IMR-90 (cell line): Measurements from ENCODE around the gene CORO1C. TPM values are rescaled to one million over a fixed set of nuclear protein-coding genes. Genes with fewer than 3 reads are reported as not detected.

Experiments used
- ATAC-seq: fragments of 200-7000 bp; cut with Tn5 transposase; 2 replicates; pipeline ENCODE4 v1.9.1; 2020; ENCODE audit warnings: low read depth, mild to moderate bottlenecking, moderate library complexity
- BruUV-seq: library from RNA; stranded (reverse); fragments of 400-500 nt; replicated peaks from 2 replicates; lab custom pipeline; 2021; lab: Mats Ljungman, UMichigan
- CTCF ChIA-PET: fragments of 300-600 bp; formaldehyde crosslinking; extraction: SDS; loops from one replicate; lab custom pipeline; 2021; ENCODE audit warnings: antibody characterized with exemption; lab: Yijun Ruan, JAX
- POLR2A ChIA-PET: fragments of 300-600 bp; sonication (Branson Sonifier 250); formaldehyde crosslinking; loops from one replicate; lab custom pipeline; 2022; ENCODE audit warnings: antibody characterized with exemption; ENCODE audit not compliant: unreplicated experiment; lab: Charles Lee
- DNase-seq: peaks from one replicate; pipeline ENCODE4 v3.0.0; 2013
- H2AFZ ChIP-seq: replicated peaks from 2 replicates; pipeline ENCODE3; 2013; ENCODE audit warnings: low read length, mild to moderate bottlenecking; ENCODE audit not compliant: poor library complexity
- H2AK5ac ChIP-seq: 2 replicates; pipeline ENCODE4 v1.6.1; 2013; ENCODE audit warnings: low read depth, low read length, inconsistent platforms
- H2AK9ac ChIP-seq: replicated peaks from 2 replicates; pipeline ENCODE3; 2013; ENCODE audit warnings: mild to moderate bottlenecking, low read depth, low read length, moderate library complexity; ENCODE audit not compliant: poor library complexity
- H2BK120ac ChIP-seq: 2 replicates; pipeline ENCODE4 v1.6.1; 2013; ENCODE audit warnings: low read depth, low read length, inconsistent platforms
- H2BK15ac ChIP-seq: 3 replicates; pipeline ENCODE4 v1.6.1; 2013; ENCODE audit warnings: low read depth, low read length, inconsistent platforms
- H2BK20ac ChIP-seq: 2 replicates; pipeline ENCODE4 v1.6.1; 2013; ENCODE audit warnings: low read depth, mild to moderate bottlenecking, inconsistent platforms, low read length, moderate library complexity
- H2BK5ac ChIP-seq: 2 replicates; pipeline ENCODE4 v1.6.1; 2013; ENCODE audit warnings: mild to moderate bottlenecking, low read depth, low read length, inconsistent platforms; ENCODE audit not compliant: poor library complexity, severe bottlenecking
- H3K14ac ChIP-seq: replicated peaks from 2 replicates; pipeline ENCODE4 v1.6.1; 2013; ENCODE audit warnings: low read depth, low read length, inconsistent platforms
- H3K18ac ChIP-seq: 2 replicates; pipeline ENCODE4 v1.6.1; 2013; ENCODE audit warnings: low read depth, low read length, control low read depth
- H3K23ac ChIP-seq: 2 replicates; pipeline ENCODE4 v1.6.1; 2013; ENCODE audit warnings: low read depth, low read length, inconsistent platforms
- H3K27ac ChIP-seq: 2 replicates; pipeline ENCODE4 v1.5.1; 2013; ENCODE audit warnings: mild to moderate bottlenecking, control low read depth, low read length; ENCODE audit not compliant: insufficient read depth
- H3K27me3 ChIP-seq: 2 replicates; pipeline ENCODE4 v1.6.1; 2013; ENCODE audit warnings: low read length; ENCODE audit not compliant: control insufficient read depth, insufficient read depth
- H3K36me3 ChIP-seq: 2 replicates; pipeline ENCODE4 v1.6.1; 2013; ENCODE audit warnings: low read length, mixed read lengths; ENCODE audit not compliant: control insufficient read depth, insufficient read depth
- H3K4ac ChIP-seq: 2 replicates; pipeline ENCODE4 v1.6.1; 2013; ENCODE audit warnings: low read depth, low read length, inconsistent platforms
- H3K4me1 ChIP-seq: 2 replicates; pipeline ENCODE4 v1.6.1; 2013; ENCODE audit warnings: low read length, mixed read lengths; ENCODE audit not compliant: control insufficient read depth, insufficient read depth
- H3K4me2 ChIP-seq: 2 replicates; pipeline ENCODE4 v1.6.1; 2013; ENCODE audit warnings: low read depth, mild to moderate bottlenecking, control low read depth, low read length, moderate library complexity
- H3K4me3 ChIP-seq: 2 replicates; pipeline ENCODE4 v1.5.1; 2013; ENCODE audit warnings: low read depth, mild to moderate bottlenecking, control low read depth, low read length, moderate library complexity; ENCODE audit not compliant: insufficient read depth
- H3K56ac ChIP-seq: 2 replicates; pipeline ENCODE4 v1.6.1; 2013; ENCODE audit warnings: low read length, inconsistent platforms; ENCODE audit not compliant: insufficient read depth; ENCODE audit errors: extremely low read depth
- H3K79me1 ChIP-seq, 2 experiments: 2 replicates each; pipeline ENCODE4 v1.6.1; 2013; ENCODE audit warnings: low read length in 2 of 2, inconsistent platforms in 1 of 2, low read depth in 1 of 2
- H3K9ac ChIP-seq: 2 replicates; pipeline ENCODE4 v1.6.1; 2013; ENCODE audit warnings: low read depth, low read length, control low read depth
- H3K9me1 ChIP-seq: 2 replicates; pipeline ENCODE4 v1.6.1; 2013; ENCODE audit warnings: low read length, inconsistent platforms; ENCODE audit not compliant: insufficient read depth
- H3K9me3 ChIP-seq: 2 replicates; pipeline ENCODE4 v1.6.1; 2013; ENCODE audit warnings: low read length; ENCODE audit not compliant: control insufficient read depth, insufficient read depth
- H4K20me1 ChIP-seq: 2 replicates; pipeline ENCODE4 v1.6.1; 2013; ENCODE audit warnings: low read length, inconsistent platforms; ENCODE audit not compliant: insufficient read depth
- H4K5ac ChIP-seq: 2 replicates; pipeline ENCODE4 v1.6.1; 2013; ENCODE audit warnings: mild to moderate bottlenecking, low read depth, low read length, control low read depth
- H4K8ac ChIP-seq, 2 experiments: 2 replicates each; pipeline ENCODE4 v1.6.1; 2013; ENCODE audit warnings: low read depth in 2 of 2, low read length in 2 of 2, control low read depth in 1 of 2, inconsistent platforms in 1 of 2
- H4K91ac ChIP-seq: 2 replicates; pipeline ENCODE4 v1.6.1; 2013; ENCODE audit warnings: low read depth, low read length, inconsistent platforms; ENCODE audit not compliant: insufficient read depth
- BHLHE40 ChIP-seq: fragments of 150-350 bp; IDR thresholded peaks from 2 replicates; pipeline ENCODE4 v1.6.1; 2016; ENCODE audit warnings: mild to moderate bottlenecking, low read depth, low read length
- CEBPB ChIP-seq: IDR thresholded peaks from 2 replicates; pipeline ENCODE4 v1.6.1; 2012; ENCODE audit warnings: low read depth, low read length, improper control_type of control experiment
- WGBS, 2 experiments: methylation state at CpG; one replicate each; pipeline versions ENCODE4 v1.1.5 to v1.1.7; 2013; ENCODE audit warnings: missing lambda C conversion rate in 2 of 2; ENCODE audit not compliant: insufficient read length in 1 of 2; ENCODE audit errors: extremely low coverage in 2 of 2; 5-methylcytosine and 5-hydroxymethylcytosine counted together
- dilution Hi-C: fragments of 300-500 bp; cut with HindIII; formaldehyde crosslinking; loops from one replicate; pipeline ENCODE4 v1.14.3; 2018; ENCODE audit warnings: low sequenced_read_pairs; ENCODE audit not compliant: unreplicated experiment
- in situ Hi-C: fragments of 300-500 bp; cut with MboI; formaldehyde crosslinking; loops from 3 replicates; pipeline ENCODE4 v1.14.3; 2019; ENCODE audit warnings: low sequenced_read_pairs, inconsistent platforms, mixed read lengths
- intact Hi-C: fragments of 100-400 bp; cut with micrococcal nuclease; formaldehyde crosslinking; loops from 2 replicates; pipeline ENCODE4 v1.10.0; 2022
- polyA plus RNA-seq, 3 experiments: library from polyadenylated mRNA; depleted of rRNA; stranded (reverse); fragments of >200 nt; gene quantifications; 2 replicates each; pipeline ENCODE4 v1.2.3, GENCODE V29; 2012; ENCODE audit warnings: low replicate concordance in 1 of 3
- total RNA-seq: library from RNA; depleted of rRNA; stranded (reverse); fragments of >200 nt; gene quantifications from 2 replicates; pipeline ENCODE4 v1.2.3, GENCODE V29; 2012

Gene CORO1C
- total and polyA plus RNA-seq, 2 of the 4 experiments (the other 2 are of a cell fraction): 675 to 1,100 TPM

DNA sequence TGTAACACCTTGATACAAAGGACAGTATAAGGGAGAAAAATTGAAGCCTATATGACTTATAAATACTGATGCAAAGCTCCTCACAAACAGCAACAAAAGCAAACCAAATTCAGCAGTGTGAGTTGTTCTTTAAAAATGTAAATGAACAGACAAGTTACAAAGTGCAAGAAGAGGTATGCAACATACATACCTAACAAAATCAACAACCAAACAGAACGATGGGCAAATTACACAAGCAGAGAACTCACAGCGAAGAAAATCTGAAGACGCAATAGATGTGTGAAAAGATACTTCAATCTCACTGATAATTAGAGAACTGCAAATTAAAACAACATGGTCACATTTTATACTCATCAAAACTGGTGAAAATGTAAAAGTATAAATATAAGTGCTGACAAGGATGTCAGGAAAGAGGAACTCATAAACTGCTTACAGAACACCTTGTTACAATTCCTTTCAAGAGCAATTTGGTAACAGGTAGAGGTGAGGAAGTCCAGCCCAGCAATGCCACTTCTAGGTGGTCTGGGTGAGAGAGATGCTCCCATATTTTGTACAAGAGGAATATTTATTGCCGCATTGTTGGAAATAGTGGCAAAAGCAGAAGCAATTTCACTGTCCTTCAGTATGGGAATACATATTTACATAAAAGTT lies 47.3 kb downstream of the CORO1C start:
- DNase-seq (no peak), ATAC-seq (peak; percentile 37)
- Histone ChIP-seq H3K27ac (peak overlapping the region; percentile 71; the same call in 1 of the 2 replicates), H4K20me1 (peaks cover 64% of the 10 kb centered on the region), H2BK5ac (peak overlapping the region; percentile 82), H2BK20ac (no peak overlapping the region), H3K9me1 (peaks cover 15% of the 10 kb centered on the region), H3K4ac (0 out of 2 replicates have a peak overlapping the region, but pooled peaks have one; percentile 54), H3K4me1 (peaks cover 18% of the 10 kb centered on the region), H3K9ac (no peak overlapping the region; the same call in 1 of the 2 replicates), H4K8ac (peak overlapping the region in 1 of 2 experiments; percentile 33; a peak in 2 of 4 replicates), H2AK9ac (no peak overlapping the region), H2AK5ac (no peak overlapping the region), H3K14ac (peak overlapping the region; percentile 37; the same call in 1 of the 2 replicates), H3K56ac (0 out of 2 replicates have a peak overlapping the region, but pooled peaks have one; percentile 29), H2AFZ (no peak overlapping the region), H3K4me3 (no peak overlapping the region), H3K79me1 (peaks cover 0 to 27% of the 10 kb centered on the region in 2 experiments; a peak in 2 of 4 replicates), H3K27me3 (no peaks in the 10 kb centered on the region), H3K23ac (peak overlapping the region; percentile 60; the same call in 1 of the 2 replicates), H4K5ac (no peak overlapping the region), H3K9me3 (no peaks in the 10 kb centered on the region), H3K36me3 (peaks cover 8% of the 10 kb centered on the region), H3K18ac (peak overlapping the region; percentile 69; the same call in 1 of the 2 replicates), H3K4me2 (peak overlapping the region; percentile 62; the same call in 1 of the 2 replicates), H2BK120ac (0 out of 2 replicates have a peak overlapping the region, but pooled peaks have one; percentile 8), H4K91ac (no peak overlapping the region), H2BK15ac (no peak overlapping the region)
- ChIA-PET POLR2A (no interaction called here), CTCF (interaction anchor here (1.0 kb wide), 2 partner anchors 19 to 20 kb away, joined by 3 read pairs; no protein-coding TSS in a partner anchor)
- BruUV-seq: no TSS peak
- dilution Hi-C loops: no loop called here
- TF ChIP-seq CEBPB (peak; percentile 27; the same call in 1 of the 2 replicates), BHLHE40 (no peak)
- intact Hi-C loops: no loop called here
- in situ Hi-C loops: no loop called here
- WGBS, 2 experiments: no CpG with 5 or more reads among the region's 4 CpGs
